Measurements from ENCODE around the gene RRP1B.
"Not testable (repeated sequence)": the region's sequence is repeated elsewhere in the genome, so short reads cannot be mapped to it uniquely, and the experiment has no call there.

The RRP1B gene

DNA sequence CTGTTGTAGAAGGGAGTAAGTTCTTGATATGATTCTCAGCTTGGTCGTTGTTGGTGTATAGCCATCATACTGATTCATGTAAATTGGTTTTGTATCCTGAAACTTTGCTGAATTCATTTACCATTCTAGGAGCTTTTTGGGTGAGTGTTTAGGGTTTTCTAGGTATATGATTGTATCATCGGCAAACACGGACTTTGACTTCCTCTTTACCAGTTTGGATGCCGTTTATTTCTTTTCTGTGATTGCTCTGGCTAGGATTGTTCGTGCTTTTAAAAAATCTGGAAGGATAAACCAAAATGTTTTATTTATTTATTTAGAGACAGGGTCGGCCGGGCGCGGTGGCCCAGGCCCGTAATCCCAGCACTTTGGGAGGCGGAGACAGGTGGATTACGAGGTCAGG is 20.6 kb downstream of the RRP1B start:
- no peak for DNase-seq

DNA sequence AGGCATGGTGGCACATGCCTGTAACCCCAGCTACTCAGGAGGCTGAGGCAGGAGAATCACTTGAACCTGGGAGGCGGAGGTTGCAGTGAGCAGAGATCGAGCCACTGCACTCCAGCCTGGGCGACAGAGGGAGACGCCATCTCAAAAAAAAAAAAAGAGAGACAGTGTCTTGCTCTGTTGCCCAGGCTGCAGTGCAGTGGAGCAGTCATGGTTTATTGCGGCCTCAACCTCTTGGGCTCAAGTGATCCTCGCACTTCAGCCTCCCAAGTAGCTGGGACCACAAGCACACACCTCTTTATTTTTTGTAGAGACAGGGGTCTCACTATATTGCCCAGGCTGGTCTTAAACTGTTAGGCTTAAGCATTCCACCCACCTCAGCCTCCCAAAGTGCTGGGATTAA is 21.1 kb downstream of the RRP1B start:
- not testable (repeated sequence) for DNase-seq

DNA sequence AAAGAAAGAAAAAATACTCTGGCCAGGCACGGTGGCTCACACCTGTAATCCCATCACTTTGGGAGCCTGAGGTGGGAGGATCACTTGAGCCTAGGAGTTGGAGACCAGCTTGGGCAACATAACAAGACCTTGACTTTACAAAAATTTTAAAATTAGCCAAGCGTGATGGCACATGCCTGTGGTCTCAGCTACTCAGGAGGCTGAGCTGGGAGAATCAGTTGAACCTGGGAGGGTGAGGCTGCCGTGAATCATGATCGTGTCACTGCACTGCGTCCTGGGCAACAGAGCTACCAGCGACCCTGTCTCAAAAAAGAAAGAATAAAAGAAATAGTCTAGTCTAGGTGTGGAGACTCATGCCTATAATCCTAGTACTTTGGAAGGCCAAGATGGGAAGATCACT is 22.3 kb downstream of the RRP1B start:
- DNase-seq, result no peak

DNA sequence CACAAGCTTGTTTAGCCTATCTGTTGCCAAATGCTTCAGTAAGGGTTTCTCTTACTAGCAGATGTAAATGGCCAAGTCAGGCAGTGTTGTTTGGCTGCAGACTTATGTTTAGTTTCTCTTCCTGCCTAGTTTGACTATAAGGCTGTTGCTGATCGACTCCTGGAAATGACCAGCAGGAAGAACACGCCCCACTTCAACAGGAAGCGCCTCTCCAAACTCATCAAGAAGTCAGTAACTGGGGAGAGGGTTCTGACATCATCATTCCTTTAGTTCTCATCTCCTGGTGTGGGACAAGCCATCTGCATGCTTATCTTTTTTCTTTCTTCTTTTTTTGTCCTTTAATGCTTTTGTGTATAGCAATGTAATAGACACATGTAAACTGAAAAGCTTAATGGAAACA is 25.1 kb downstream of the RRP1B start:
- DNase-seq, result no peak

DNA sequence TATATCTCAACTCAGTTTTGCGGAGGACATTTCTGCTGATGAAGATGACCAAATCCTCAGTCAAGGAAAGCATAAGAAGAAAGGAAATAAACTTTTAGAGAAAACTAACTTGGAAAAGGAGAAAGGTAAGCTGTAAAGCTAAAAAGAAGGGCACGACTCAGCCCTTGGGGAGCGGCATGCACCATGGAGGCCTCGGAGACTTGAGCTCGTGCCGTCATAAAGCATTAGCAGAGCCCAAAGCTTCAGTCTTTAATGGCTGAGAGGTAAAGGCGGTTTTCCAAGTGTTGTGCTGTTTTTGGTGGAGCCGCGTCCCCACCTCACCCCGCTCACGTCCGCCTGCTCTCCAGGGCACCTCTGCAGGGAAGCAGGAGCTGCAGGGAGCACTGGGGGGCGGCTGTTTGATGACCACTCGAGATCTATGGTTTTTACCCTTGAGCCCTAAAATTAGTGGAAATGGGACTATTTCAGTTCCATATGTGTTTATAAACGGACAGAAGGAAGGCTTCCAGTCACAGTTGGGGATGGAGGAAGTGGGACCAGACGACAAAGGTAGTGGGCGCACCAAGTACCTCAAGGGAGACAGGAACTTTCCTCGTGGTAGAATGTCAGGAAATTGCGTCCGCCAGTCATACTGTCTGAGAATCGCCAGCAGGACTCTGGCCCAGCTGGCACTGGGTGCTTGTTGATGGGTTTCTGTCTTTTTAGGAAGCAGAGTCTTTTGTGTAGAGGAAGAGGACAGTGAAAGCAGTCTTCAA is 27.6 kb downstream of the RRP1B start:
- no peak for DNase-seq

DNA sequence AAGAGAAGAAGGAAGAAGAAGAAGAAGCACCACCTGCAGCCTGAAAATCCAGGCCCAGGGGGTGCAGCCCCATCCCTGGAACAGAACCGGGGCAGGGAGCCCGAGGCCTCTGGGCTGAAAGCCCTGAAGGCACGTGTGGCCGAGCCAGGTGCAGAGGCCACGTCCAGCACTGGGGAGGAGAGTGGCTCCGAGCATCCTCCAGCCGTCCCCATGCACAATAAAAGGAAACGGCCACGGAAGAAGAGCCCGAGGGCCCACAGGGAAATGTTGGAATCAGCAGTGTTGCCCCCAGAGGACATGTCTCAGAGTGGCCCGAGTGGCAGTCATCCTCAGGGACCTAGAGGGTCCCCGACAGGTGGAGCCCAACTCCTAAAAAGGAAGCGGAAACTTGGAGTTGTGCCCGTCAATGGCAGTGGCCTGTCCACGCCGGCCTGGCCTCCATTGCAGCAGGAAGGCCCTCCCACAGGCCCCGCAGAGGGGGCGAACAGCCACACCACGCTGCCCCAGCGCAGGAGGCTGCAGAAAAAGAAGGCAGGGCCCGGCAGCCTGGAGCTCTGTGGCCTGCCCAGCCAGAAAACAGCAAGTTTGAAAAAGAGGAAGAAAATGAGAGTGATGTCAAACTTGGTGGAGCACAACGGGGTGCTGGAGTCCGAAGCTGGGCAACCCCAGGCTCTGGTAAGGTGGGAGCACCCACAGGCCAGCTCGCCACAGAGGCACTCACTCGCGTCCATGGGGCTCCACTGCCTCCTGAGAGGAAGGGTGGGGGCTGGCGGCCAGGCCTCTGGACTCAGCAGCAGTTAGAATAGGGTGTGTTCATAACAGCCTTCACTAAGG is 28.4 kb downstream of the RRP1B start:
- no peak for DNase-seq

DNA sequence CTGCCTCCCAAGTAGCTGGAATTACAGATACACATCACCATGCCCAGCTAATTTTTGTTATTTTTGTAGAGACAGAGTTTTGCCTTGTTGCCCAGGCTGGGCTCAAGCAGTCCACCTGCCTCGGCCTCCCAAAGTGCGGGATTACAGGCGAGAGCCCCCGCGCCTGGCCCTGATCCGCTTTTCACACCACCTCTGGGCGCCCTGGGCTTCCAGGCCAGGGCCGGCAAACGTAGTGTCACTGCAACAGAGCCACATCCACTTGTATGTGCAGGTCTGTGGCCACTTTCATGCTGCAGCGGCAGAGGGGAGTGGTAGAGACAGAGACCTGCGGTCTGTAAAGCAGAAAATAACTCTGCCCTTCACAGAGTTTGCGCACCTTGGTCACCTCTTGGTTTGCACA is 29.5 kb downstream of the RRP1B start:
- DNase-seq, result no peak

DNA sequence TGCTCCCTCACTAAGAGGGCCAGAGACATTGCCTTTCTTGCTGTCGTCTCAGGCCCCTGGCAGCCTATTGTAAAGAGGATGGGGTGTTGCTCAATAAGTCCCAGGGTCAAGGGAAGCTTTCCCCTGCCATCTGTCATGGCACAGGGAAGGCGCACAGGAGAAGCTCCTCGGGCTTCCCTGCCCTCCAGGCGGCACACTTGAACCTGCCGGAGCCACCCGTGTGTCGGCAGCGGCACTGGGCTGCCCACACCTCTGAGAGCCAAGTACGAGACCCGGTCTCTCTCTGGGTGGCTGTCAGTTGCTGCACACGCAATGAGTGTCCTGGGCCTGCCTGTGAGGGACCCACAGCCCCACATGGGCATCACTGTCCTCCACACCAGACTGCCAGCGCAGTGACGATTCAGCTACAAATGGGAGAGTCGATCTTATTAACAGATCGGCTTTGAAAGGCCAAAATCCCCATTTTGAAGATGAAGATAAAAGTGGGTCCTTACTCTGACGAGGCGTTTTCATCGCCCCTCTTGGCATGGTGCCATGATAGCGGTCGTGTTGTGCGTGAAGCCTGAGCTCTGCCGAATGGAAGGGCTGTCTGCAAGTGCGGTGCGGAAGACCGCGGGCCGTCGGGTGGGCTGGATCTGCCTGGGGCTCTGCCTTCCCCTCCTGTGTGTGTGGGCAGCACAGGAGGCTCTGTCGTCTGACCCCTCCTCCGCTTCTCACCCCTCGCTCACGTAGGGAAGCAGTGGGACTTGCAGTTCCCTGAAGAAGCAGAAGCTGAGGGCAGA is 30.4 kb downstream of the RRP1B start:
- no peak for DNase-seq

DNA sequence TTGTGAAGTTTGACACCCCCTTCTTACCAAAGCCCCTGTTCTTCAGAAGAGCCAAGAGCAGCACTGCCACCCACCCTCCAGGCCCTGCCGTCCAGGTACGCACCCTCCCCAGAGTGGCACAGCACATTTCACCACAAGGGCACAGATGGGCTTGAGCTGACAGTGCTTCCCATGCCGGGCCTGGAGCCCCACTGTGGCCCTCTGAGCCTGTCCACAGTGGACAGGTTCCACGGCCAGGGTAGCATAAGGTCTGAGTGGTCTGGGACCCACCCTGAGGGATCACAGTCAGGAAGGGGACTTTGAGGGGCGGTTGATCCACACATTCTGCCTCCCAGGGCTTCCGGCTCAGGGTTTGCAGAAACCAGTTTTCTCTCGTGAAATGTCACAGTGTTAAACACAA is 31.0 kb downstream of the RRP1B start:
- no peak for DNase-seq

DNA sequence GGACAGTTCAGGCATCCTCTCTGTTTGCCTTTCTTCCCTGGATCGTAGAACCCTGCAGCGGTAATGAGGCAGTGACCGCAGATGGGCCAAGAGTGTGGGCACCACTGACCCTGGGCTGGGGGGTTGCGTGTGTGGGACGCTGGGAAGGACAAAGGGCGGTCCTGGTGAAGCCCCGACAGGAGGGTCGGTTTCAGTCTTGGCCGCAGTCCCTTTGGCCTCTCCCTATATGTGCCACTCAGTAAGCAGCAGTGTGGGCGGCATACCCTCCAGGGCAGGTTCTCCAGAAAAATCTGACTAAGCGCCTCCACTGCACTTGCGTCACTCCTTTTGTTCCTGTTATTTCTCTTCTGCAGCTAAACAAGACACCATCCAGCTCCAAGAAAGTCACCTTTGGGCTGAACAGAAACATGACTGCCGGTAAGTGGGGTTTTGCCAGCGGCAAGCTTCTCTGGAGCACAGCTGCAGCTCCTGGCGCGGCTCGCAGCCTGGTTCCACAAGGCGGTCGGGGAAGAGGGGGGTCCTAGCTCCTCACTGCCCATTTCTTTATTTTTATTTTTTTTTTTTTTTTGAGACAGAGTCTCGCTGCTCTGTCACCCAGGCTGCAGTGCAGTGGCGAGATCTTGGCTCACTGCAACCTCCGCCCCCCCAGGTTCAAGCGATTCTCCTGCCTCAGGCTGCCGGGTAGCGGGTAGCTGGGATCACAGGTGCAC is 31.9 kb downstream of the RRP1B start:
- no peak for DNase-seq

DNA sequence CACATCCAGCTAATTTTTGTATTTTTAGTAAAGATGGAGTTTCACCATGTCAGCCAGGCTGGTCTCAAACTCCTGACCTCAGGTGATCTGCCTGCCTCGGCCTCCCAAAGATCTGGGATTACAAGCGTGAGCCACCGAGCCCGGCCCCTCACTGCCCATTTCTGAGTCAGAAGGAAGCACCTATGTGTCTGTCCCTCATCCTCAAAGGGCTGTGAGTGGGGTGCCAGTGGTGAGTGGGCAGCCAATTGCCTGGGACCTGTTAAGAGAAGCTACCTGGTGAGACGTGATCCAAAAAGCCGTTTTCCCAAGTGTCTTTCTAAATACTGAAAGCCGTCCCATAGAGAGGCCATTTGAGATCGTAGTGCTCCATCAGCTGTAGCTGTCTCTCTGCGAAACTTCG is 32.4 kb downstream of the RRP1B start:
- DNase-seq, result no peak

DNA sequence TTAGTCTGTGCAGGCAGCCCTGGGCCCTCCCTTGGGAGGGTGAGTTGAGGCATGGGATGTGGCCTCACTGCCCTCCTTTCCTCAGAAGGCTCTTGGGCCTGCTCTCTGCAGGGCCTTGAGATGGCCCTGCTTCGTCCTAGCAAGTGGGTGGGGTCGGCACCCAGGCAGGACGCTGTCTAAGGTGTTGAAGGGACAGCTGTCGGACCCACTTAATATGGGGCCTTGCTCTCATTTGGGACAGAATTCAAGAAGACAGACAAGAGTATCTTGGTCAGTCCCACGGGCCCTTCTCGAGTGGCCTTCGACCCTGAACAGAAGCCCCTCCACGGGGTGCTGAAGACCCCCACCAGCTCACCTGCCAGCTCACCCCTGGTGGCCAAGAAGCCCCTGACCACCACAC is 33.6 kb downstream of the RRP1B start:
- no peak for DNase-seq

DNA sequence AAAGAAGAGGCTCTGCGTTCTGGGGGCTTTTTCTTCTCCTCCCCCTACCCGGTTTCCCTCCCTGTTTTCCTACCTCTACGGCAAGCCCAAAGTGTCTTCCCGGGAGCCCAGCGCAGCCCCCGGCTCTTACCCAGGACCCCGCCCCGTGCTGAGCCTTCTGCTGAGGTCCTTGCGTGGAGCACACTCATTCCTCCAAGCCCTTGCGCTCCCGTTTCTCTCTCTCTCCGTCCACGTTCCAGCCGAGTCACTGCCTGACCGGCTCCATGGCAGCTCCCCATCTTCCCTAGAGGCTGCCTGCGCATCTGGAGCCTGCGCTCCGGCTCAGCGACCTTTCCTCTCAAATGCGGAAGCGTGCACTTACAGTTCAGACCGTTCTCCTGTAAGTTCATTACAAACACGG is 34.6 kb downstream of the RRP1B start:
- DNase-seq, result no peak

DNA sequence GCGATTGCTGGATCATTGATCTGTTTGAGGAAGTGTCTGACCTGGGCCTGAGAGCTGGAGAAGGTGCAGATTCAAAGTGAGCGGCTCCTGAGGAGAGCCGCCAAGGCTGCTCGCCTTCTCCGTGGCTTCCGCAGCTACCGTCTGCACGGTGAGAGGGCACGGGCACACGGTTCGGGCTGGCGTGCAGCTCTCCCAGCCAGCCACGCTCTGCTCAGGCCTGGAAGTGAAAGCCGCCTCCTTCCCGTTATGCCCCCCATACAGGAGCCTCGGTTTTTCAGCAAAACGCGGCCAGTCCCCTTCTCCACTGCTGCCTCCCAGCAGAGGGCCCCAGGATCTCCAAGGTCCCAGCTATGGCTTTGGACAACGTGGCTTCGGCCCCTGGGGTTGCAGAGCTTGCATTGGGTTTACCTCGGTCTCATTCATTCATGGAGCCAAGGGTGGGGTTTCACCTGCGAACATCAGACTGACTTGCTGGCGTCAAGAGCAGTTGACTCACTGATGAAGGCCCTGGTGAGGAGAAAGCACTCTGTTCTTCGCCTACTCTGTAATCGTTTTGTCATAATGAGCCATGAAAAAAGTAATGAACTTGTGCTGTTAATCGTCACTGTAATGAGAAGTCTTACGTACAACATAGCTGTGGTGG is 35.2 kb downstream of the RRP1B start:
- DNase-seq, result no peak

DNA sequence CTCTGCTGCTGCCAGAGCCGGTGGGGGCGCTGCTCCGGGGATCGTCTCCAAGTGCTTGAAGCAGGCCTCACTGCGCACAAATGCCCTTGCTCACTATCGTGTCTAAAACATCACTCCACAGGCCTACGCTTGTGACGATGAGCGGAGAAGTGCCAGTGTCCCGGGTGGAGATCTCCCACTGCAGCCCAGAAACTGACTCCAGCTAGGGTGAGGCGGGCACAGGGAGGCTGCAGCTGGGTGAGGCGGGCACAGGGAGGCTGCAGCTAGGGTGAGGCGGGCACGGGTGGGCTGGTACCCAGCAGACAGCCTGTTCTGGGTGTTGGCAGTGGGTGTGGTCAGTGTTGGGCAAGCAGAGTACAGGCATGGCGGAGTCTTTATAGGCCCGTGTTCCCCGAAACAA is 36.9 kb downstream of the RRP1B start:
- no peak for DNase-seq

DNA sequence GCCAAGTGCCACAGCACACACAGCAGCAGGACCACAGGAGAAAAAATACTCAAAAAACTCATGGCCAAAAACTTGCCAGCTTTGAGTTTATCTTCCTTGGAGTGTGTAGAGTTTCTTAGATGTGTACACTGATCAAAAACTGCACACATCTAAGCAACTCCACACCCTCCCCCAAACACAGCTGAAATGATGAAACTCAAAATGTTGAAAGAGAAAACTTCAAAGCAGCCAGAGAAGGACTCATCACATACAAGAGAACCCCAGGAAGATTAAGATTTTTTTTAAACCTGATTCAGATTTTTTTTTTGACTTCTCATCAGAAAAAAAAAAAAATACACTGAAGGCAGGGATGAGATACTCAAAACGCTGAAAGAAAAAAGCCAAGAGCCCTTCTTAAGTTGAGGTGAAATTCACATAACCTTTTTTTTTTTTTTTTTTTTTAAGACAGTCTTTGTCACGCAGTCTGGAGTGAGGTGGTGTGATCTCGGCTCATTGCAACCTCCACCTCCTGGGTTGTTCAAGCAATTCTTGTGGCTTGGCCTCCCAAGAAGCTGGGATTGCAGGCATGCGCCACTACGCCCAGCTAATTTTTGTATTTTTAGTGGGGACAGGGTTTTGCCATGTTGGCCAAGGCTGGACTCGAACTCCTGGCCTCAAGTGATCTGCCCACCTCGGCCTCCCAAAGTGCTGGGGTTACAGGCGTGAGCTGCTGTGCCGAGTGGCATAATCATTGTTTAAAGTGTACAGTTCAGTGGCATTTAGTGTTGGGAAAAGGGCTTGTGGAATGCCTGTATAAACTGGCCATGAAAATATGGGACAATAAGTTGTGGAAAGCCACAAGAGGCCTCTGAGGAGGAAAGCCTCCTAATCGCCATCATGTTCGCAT is 38.6 kb downstream of the RRP1B start:
- no peak for DNase-seq

DNA sequence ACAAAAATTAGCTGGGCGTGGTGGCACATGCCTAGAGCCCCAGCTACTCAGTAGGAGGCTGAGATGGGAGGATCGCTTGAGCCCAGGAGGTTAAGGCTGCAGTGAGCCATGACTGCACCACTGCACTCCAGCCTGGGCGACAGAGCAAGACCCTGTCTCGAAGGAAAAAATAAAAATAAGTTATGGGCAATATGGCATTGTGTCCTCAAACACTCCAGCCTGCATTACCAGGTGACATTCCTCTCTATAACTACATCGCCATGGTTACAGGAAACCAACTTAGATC is 40.1 kb downstream of the RRP1B start:
- not testable (repeated sequence) for DNase-seq

DNA sequence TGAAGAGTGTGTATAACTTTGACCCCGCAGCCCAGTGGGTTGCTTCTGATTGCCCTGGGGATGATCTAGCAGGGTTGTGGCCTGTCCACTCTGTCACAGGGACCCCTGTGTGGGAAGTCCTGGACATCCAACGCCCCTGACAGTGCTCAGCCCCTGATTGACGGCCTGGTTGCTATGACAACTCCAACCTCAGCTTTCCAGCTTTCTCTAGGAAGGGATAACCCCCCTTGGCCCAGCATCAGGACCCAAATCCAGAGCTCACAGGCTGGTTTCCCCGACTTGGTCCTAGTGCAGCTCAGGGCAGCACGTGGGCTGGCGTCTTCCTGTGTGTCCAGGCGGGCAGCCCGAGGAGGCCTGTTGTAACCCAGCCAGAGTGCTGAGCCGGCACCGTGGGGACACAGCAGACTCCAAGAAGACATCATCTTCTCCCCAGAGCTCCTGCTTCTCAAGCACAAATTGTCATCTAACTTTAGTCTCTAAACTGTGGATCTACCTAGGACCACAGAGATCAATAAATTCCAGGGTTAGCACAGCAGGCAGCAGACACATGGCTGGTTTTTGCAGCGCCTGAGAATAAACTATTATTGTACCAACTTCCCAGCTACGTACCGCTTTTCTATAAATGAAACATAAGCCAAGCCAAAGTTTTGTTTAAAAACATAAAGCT is 40.7 kb downstream of the RRP1B start:
- DNase-seq, result no peak

DNA sequence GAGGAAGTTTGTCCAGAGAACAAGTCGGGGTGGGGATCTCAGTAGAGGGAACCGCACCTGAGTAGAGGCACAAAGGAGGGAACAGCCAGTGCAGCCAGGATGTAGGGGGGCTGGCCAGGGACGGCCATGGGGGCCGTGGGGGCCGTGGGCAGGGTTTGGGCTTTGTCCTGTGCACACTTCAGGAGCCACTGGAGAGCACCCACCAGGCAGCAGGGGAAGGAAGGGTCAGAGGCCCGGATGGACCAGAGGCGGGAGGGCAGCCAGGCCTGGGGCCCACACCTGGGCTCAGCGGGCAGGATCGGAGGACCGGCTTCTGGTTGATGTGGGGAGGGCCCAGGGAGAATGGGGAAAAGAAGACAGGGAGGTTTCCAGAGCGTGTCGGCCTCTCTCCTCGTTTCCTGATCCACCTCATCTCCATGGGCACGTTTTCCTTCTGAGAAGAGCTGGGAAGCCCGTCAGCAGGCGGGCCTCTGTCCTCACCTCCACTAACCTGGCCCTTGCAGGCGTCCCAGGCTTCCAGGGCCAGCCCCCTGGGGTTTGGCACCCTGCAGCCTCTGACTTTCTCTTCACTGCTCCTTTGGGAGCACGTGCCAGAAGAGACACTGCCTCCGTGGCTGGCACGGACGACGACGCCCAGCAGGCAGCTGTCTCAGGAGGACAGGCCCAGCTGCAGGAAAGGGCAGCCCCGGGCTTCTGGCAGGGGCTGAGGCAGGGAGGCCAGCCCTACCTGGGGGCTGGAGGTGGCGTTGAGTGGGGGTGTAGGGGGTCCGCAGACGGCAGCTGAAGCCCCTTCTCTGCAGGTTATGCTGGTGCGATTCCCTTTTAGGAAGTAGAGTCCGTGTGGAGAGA is 42.8 kb downstream of the RRP1B start:
- no peak for DNase-seq

DNA sequence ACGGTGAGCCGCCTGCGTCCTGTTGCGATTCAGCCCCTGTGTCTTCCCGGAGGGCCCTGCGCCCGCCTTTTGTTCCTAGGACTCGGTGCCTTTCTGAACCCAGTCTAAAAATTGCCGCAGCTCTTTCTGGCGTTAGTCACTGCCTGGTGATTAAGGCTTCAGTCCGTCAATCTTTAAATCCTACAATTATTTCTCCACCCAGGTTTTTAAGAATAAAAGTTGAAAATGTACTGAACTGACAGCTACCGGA is 43.4 kb downstream of the RRP1B start:
- DNase-seq, result no peak
